PC-9 (cell line): Measurements from ENCODE around the gene TRAPPC8. TPM values are rescaled to one million over a fixed set of nuclear protein-coding genes. Genes with fewer than 3 reads are reported as not detected.
"Not testable (repeated sequence)": the region's sequence is repeated elsewhere in the genome, so short reads cannot be mapped to it uniquely, and the experiment has no call there.

Experiments used
- BruUV-seq: library from RNA; stranded (reverse); fragments of 400-500 nt; replicated peaks from 2 replicates; lab custom pipeline; 2021; lab: Mats Ljungman, UMichigan
- CTCF ChIA-PET: fragments of 300-600 bp; sonication (Branson Sonifier 250); formaldehyde crosslinking; loops from one replicate; lab custom pipeline; 2022; ENCODE audit warnings: antibody characterized with exemption; lab: Charles Lee
- POLR2A ChIA-PET: fragments of 300-600 bp; sonication (Branson Sonifier 250); formaldehyde crosslinking; loops from one replicate; lab custom pipeline; 2022; ENCODE audit warnings: antibody characterized with exemption; ENCODE audit not compliant: unreplicated experiment; lab: Charles Lee
- DNase-seq, 2 experiments: peaks; one replicate each; pipeline versions ENCODE4 v3.0.0 to v3.0.0-alpha.2; 2015 to 2022; ENCODE audit warnings: mixed read lengths in 1 of 2
- H2AFZ ChIP-seq: fragments of 200-600 bp; sonication (generic); 2 replicates; pipeline ENCODE4 v1.8.1; 2017; ENCODE audit warnings: antibody characterized with exemption
- H3F3A ChIP-seq: fragments of 200-600 bp; sonication (generic); 2 replicates; pipeline ENCODE4 v1.8.1; 2017; ENCODE audit warnings: antibody characterized with exemption, mild to moderate bottlenecking, low read depth; ENCODE audit not compliant: insufficient read depth
- H3K27ac ChIP-seq: fragments of 200-600 bp; sonication (generic); 2 replicates; pipeline ENCODE4 v1.6.1; 2016; ENCODE audit warnings: mixed run types
- H3K27me3 ChIP-seq: fragments of 200-600 bp; sonication (generic); 2 replicates; pipeline ENCODE4 v1.6.1; 2016; ENCODE audit warnings: low read depth, mixed run types; ENCODE audit not compliant: insufficient read depth
- H3K36me3 ChIP-seq: fragments of 200-600 bp; sonication (generic); 2 replicates; pipeline ENCODE4 v1.6.1; 2016; ENCODE audit warnings: low read depth, mixed run types
- H3K4me1 ChIP-seq: fragments of 200-600 bp; sonication (generic); replicated peaks from 2 replicates; pipeline ENCODE4 v1.6.1; 2016; ENCODE audit warnings: mixed run types; ENCODE audit not compliant: insufficient read depth
- H3K4me2 ChIP-seq: fragments of 200-600 bp; sonication (generic); 2 replicates; pipeline ENCODE4 v1.6.1; 2017; ENCODE audit warnings: mixed run types
- H3K4me3 ChIP-seq: fragments of 200-600 bp; sonication (generic); 2 replicates; pipeline ENCODE4 v1.6.1; 2016; ENCODE audit warnings: mixed run types
- H3K79me2 ChIP-seq: fragments of 200-600 bp; sonication (generic); 2 replicates; pipeline ENCODE4 v1.6.1; 2017; ENCODE audit warnings: low read depth, mixed run types
- H3K9me2 ChIP-seq: fragments of 200-600 bp; sonication (generic); 2 replicates; pipeline ENCODE4 v1.8.1; 2017; ENCODE audit warnings: mild to moderate bottlenecking; ENCODE audit not compliant: insufficient read depth
- H3K9me3 ChIP-seq: fragments of 200-600 bp; sonication (generic); 2 replicates; pipeline ENCODE4 v1.8.1; 2016; ENCODE audit warnings: low read depth; ENCODE audit not compliant: insufficient read depth
- H4K20me1 ChIP-seq: fragments of 200-600 bp; sonication (generic); 2 replicates; pipeline ENCODE4 v1.8.1; 2017; ENCODE audit not compliant: insufficient read depth
- EZH2 ChIP-seq: fragments of 200-600 bp; sonication (generic); IDR thresholded peaks from 2 replicates; pipeline ENCODE4 v1.8.0; 2017; ENCODE audit warnings: antibody characterized with exemption, low read depth
- intact Hi-C: fragments of 100-400 bp; cut with micrococcal nuclease; formaldehyde crosslinking; loops from one replicate; pipeline ENCODE4 v1.10.0; 2022; ENCODE audit not compliant: unreplicated experiment
- total RNA-seq: library from RNA; stranded (reverse); gene quantifications from 2 replicates; pipeline ENCODE4 v1.2.3, GENCODE V29; 2021
- TF ChIP-seq, protein P1 (sequence below): fragments of 200-600 bp; sonication (generic); conservative IDR thresholded peaks from 2 replicates; pipeline ENCODE4 v1.6.1; 2017; ENCODE audit warnings: mixed run types, antibody characterized with exemption, mild to moderate bottlenecking, moderate library complexity

The TRAPPC8 gene
- total RNA-seq, 1 experiment from 2014 or later: 20.9 TPM

DNA sequence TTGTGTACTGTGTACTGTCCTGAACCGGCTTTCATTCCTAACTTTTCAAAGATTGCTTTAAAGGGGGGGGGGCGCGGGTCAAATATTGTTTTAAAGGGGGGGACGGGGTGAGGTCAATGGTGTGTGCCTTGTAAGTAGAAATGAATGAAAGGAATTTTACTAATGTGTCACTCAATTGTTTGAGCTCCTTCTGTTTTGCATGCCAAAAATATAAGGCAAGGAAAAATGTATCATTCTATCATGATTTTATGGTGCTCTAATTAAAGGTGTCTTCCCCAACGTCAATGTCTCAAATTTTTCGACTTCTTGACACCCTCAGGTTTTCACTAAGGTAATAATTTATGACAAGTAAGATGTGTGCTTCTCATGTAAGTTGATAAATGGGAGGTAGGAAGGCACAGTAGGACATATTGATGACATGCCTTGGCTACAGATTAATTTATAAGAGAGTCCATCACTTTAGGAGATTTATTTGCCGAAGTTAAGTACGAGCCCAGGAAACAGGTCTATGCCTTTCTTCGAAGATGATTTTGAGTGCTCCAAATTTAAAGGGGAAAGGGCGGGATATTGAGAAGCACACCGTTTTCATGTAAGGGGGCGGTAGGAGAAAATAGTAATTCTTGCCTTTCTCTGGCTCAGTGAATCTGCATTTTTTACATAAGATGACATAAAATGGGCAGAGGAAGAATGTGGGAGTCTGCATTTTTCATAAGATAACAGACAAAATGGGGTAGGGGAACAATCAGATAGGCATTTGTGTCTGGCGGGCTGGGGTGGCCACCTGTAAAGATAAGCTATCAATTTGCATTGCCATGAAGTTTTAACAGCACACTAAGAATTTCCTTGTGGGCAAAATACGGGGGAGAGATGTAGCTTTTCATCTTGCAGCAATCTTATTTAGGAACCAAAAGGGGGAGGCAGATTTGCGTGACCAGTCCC lies 1.2 kb upstream of the TRAPPC8 start:
- no peak for DNase-seq
- ChIA-PET POLR2A (interaction anchor here (0.7 kb wide), 1 partner anchor 453 kb away, joined by 8 read pairs; no protein-coding TSS in a partner anchor), CTCF (interaction anchor here (0.7 kb wide), 1 partner anchor 374 kb away, joined by 5 read pairs; no protein-coding TSS in a partner anchor)
- Histone ChIP-seq H3K36me3 (no peaks in the 10 kb centered on the region), H3K9me2 (no peaks in the 10 kb centered on the region), H3F3A (peaks cover 4% of the 10 kb centered on the region; the same call in 1 of the 2 replicates), H4K20me1 (0 out of 2 replicates have a peak, but pooled peaks cover 3% of the 10 kb centered on the region), H3K4me2 (peak overlapping the region; percentile 89), H3K4me3 (peak overlapping the region; percentile 64), H3K27me3 (no peaks in the 10 kb centered on the region), H3K4me1 (peaks cover 11% of the 10 kb centered on the region), H2AFZ (peak overlapping the region; percentile 95), H3K79me2 (peaks cover 37% of the 10 kb centered on the region), H3K27ac (peak overlapping the region; percentile 80), H3K9me3 (no peaks in the 10 kb centered on the region)
- no peak for TF ChIP-seq EZH2
- intact Hi-C loops: loop anchor here (5.0 kb wide), 1 partner anchor 148 kb away; the partner anchor contains the start of gene RNF138
- no TSS peak for BruUV-seq

GRCh38 chr18:31942291-31942998 lies 483 bp downstream of the TRAPPC8 start:
- ChIA-PET CTCF (interaction anchor here (0.6 to 1.1 kb wide), 2 partner anchors 130 to 348 kb away, joined by 4 read pairs; no protein-coding TSS in a partner anchor), POLR2A (interaction anchor here (0.5 to 0.6 kb wide), 2 partner anchors 92 to 157 kb away, joined by 5 to 6 read pairs; no protein-coding TSS in a partner anchor)
- intact Hi-C loops: loop anchor here (5.0 kb wide), 1 partner anchor 150 kb away; the partner anchor contains the start of gene RNF138
- Histone ChIP-seq H3K9me3 (no peaks in the 10 kb centered on the region), H2AFZ (peak overlapping the region; percentile 78), H3K27ac (peak overlapping the region; percentile 71), H3K27me3 (no peaks in the 10 kb centered on the region), H4K20me1 (0 out of 2 replicates have a peak, but pooled peaks cover 6% of the 10 kb centered on the region), H3K4me2 (peak overlapping the region; percentile 72), H3F3A (peaks cover 4% of the 10 kb centered on the region), H3K4me1 (peaks cover 11% of the 10 kb centered on the region), H3K4me3 (peak overlapping the region; percentile 90), H3K36me3 (no peaks in the 10 kb centered on the region), H3K9me2 (no peaks in the 10 kb centered on the region), H3K79me2 (peaks cover 49% of the 10 kb centered on the region)
- DNase-seq: peak; percentile 10 to 35
- TF ChIP-seq, protein P1, sequence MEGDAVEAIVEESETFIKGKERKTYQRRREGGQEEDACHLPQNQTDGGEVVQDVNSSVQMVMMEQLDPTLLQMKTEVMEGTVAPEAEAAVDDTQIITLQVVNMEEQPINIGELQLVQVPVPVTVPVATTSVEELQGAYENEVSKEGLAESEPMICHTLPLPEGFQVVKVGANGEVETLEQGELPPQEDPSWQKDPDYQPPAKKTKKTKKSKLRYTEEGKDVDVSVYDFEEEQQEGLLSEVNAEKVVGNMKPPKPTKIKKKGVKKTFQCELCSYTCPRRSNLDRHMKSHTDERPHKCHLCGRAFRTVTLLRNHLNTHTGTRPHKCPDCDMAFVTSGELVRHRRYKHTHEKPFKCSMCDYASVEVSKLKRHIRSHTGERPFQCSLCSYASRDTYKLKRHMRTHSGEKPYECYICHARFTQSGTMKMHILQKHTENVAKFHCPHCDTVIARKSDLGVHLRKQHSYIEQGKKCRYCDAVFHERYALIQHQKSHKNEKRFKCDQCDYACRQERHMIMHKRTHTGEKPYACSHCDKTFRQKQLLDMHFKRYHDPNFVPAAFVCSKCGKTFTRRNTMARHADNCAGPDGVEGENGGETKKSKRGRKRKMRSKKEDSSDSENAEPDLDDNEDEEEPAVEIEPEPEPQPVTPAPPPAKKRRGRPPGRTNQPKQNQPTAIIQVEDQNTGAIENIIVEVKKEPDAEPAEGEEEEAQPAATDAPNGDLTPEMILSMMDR: no peak
- no peak for TF ChIP-seq EZH2
- no TSS peak for BruUV-seq

GRCh38 chr18:31941010-31941809 lies 1.7 kb downstream of the TRAPPC8 start:
- H3K4me3 ChIP-seq: peak overlapping the region; percentile 90
- H3K4me2 ChIP-seq: peak overlapping the region; percentile 72
- POLR2A ChIA-PET: no interaction called here
- no peaks in the 10 kb centered on the region for H3K36me3 ChIP-seq
- BruUV-seq: TSS peak; percentile 36
- H3F3A ChIP-seq: peaks cover 4% of the 10 kb centered on the region
- peaks cover 52% of the 10 kb centered on the region for H3K79me2 ChIP-seq
- CTCF ChIA-PET: no interaction called here
- TF ChIP-seq, protein P1: no peak
- TF ChIP-seq EZH2: no peak
- no peaks in the 10 kb centered on the region for H3K27me3 ChIP-seq
- DNase-seq: no peak
- H4K20me1 ChIP-seq: 0 out of 2 replicates have a peak, but pooled peaks cover 6% of the 10 kb centered on the region
- no peaks in the 10 kb centered on the region for H3K9me2 ChIP-seq
- no peak overlapping the region for H2AFZ ChIP-seq
- intact Hi-C loops: loop anchor here (5.0 kb wide), 1 partner anchor 151 kb away; the partner anchor contains the start of gene RNF138
- peaks cover 11% of the 10 kb centered on the region for H3K4me1 ChIP-seq
- H3K9me3 ChIP-seq: no peaks in the 10 kb centered on the region
- H3K27ac ChIP-seq: no peak overlapping the region

DNA sequence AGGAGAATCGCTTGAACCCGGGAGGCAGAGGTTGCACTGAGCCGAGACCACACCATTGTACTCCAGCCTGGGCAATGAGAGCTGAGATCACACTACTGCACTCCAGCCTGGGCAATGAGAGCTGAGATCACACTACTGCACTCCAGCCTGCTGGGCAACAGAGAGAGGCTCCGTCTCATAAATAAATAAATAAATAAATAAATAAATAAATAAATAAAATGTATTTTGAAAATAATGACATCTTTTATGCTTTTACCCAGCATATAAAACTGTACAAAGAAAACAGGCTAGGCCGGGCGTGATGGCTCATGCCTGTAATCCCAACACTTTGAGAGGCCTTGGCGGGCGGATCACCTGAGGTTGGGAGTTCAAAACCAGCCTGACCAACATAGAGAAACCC lies 8.2 kb downstream of the TRAPPC8 start:
- H3K9me2 ChIP-seq, H3K9me3 ChIP-seq, H3F3A ChIP-seq, H3K4me3 ChIP-seq, H3K27me3 ChIP-seq, H3K4me1 ChIP-seq, intact Hi-C loops, H4K20me1 ChIP-seq, H3K36me3 ChIP-seq, H3K27ac ChIP-seq, H2AFZ ChIP-seq, H3K4me2 ChIP-seq, BruUV-seq, CTCF ChIA-PET, DNase-seq: not testable (repeated sequence)
- POLR2A ChIA-PET: interaction anchor here (0.6 kb wide), 1 partner anchor 205 kb away, joined by 6 read pairs; no protein-coding TSS in a partner anchor
- H3K79me2 ChIP-seq: peaks cover 22% of the 10 kb centered on the region
